ENCODE results near the gene PFKL. TPM values are rescaled to one million over a fixed set of nuclear protein-coding genes. Genes with fewer than 3 reads are reported as not detected.

The PFKL gene
- total and polyA plus RNA-seq, 2 experiments from 2014 or later, result 40.3 to 106 TPM

DNA sequence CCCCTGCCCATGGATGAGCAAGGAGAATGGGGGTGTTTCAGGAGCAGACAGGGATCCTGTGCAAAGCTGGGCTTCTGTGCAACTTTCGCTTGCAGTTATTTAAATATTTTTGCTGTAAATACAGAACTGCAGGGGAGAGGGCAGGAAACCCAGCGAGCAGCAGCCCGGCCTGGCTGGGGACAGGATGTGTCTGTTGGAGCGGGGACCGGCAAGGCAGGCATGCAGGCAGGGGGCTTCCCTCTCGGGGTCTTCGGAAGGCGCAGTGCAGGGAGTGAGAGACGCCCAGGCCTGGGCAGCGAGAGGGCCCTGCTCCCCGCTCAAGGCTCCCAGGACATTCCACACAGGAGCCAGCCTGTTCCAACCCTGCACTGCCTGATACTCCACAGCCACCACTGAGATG lies 15.9 kb upstream of the PFKL start (continued):
- TF ChIP-seq CREB1 (CRISPR knock-in tag; IDR thresholded peaks at IDR 0.05; ENCODE audit: low read depth) (no peak), STAT1 (IDR thresholded peaks at IDR 0.05; ENCODE audit: unreplicated experiment) (no peak), EZH2 (IDR thresholded peaks at IDR 0.05; ENCODE audit: low read depth, unreplicated experiment) (no peak), NANOG (IDR thresholded peaks at IDR 0.05; ENCODE audit: borderline replicate concordance) (no peak)

- peak within 1 kb of the TSS; percentile 57 for H3K4me3 ChIP-seq
- H3K27ac ChIP-seq (ENCODE audit: low read depth), result no peak within 1 kb of the TSS
- H3K4me1 ChIP-seq (ENCODE audit: insufficient read depth), result peaks cover 5% of the 10 kb centered on the region
- peaks cover 11% of the 10 kb centered on the region for H3K27me3 Mint-ChIP-seq (ENCODE audit: insufficient read depth, low read depth, poor library complexity)
- H3K36me3 ChIP-seq (ENCODE audit: insufficient read depth), result no peaks in the 10 kb centered on the region
- H3K4me2 ChIP-seq, result peak within 1 kb of the TSS; percentile 80
- H3K36me3 Mint-ChIP-seq (ENCODE audit: low read depth), result no peaks in the 10 kb centered on the region
- H3K27ac Mint-ChIP-seq, result no peak within 1 kb of the TSS
- DNase-seq (ENCODE audit: low spot score) (peak; percentile 59), ATAC-seq (peak; percentile 59)
- H3K4me1 Mint-ChIP-seq, result peaks cover 16% of the 10 kb centered on the region
- H3K27me3 ChIP-seq (ENCODE audit: insufficient read depth), result peaks cover 11% of the 10 kb centered on the region; the same call in 1 of the 2 replicates
- peak within 1 kb of the TSS; percentile 90 for H2AFZ ChIP-seq
- H3K4me3 Mint-ChIP-seq, result peak within 1 kb of the TSS; percentile 58; the same call in 2 of the 3 replicates
- no peaks in the 10 kb centered on the region for H3K9me3 Mint-ChIP-seq
- H3K79me2 ChIP-seq (replicated peaks; ENCODE audit: insufficient read depth), result no peaks in the 10 kb centered on the region
- TF ChIP-seq EZH2phosphoT487 (IDR thresholded peaks at IDR 0.05; ENCODE audit: unreplicated experiment), result no peak
- no peak for TF ChIP-seq ZNF114 (CRISPR knock-in tag; IDR thresholded peaks at IDR 0.05)
- H4K20me1 ChIP-seq (replicated peaks; ENCODE audit: insufficient read depth), result no peaks in the 10 kb centered on the region
- no peaks in the 10 kb centered on the region for H3K9me2 ChIP-seq (ENCODE audit: insufficient read depth)
- no peaks in the 10 kb centered on the region for H3F3A ChIP-seq (replicated peaks; ENCODE audit: low read depth)
Measured at GRCh38 chr21:44285138-44285992, 14.5 kb upstream of the PFKL start, which contains the start of gene AIRE. AIRE (plus strand) TSS chr21:44285876; CDS start chr21:44286007, 131 bp downstream.

GRCh38 chr21:44286086-44286715 lies 13.7 kb upstream of the PFKL start:
- no peaks in the 10 kb centered on the region for H3K36me3 Mint-ChIP-seq (ENCODE audit: low read depth)
- no peaks in the 10 kb centered on the region for H3K9me3 Mint-ChIP-seq
- Histone ChIP-seq H3K79me2 (replicated peaks; ENCODE audit: insufficient read depth) (no peaks in the 10 kb centered on the region), H3K36me3 (ENCODE audit: insufficient read depth) (no peaks in the 10 kb centered on the region), H3F3A (replicated peaks; ENCODE audit: low read depth) (no peaks in the 10 kb centered on the region), H4K20me1 (replicated peaks; ENCODE audit: insufficient read depth) (no peaks in the 10 kb centered on the region), H3K27me3 (ENCODE audit: insufficient read depth) (peaks cover 11% of the 10 kb centered on the region; the same call in 1 of the 2 replicates), H2AFZ (peak overlapping the region; percentile 90; the same call in 1 of the 2 replicates), H3K27ac (ENCODE audit: low read depth) (no peak overlapping the region), H3K4me1 (ENCODE audit: insufficient read depth) (peaks cover 5% of the 10 kb centered on the region), H3K9me2 (ENCODE audit: insufficient read depth) (no peaks in the 10 kb centered on the region), H3K4me3 (peak overlapping the region; percentile 57), H3K4me2 (peak overlapping the region; percentile 80)
- ATAC-seq, result peak; percentile 6
- peaks cover 16% of the 10 kb centered on the region for H3K4me1 Mint-ChIP-seq
- peaks cover 13% of the 10 kb centered on the region for H3K27me3 Mint-ChIP-seq (ENCODE audit: insufficient read depth, low read depth, poor library complexity)
- H3K4me3 Mint-ChIP-seq, result no peak overlapping the region
- DNase-seq (ENCODE audit: low spot score), result no peak
- no peak overlapping the region for H3K27ac Mint-ChIP-seq
- TF ChIP-seq ZNF331 (CRISPR knock-in tag; IDR thresholded peaks at IDR 0.05; ENCODE audit: low read depth) (no peak), CTCF (conservative IDR thresholded peaks at IDR 0.05; ENCODE audit: low read depth in 2 of 2) (no peak), ZNF114 (CRISPR knock-in tag; IDR thresholded peaks at IDR 0.05) (no peak), CREB1 (CRISPR knock-in tag; IDR thresholded peaks at IDR 0.05; ENCODE audit: low read depth) (no peak), NANOG (IDR thresholded peaks at IDR 0.05; ENCODE audit: borderline replicate concordance) (no peak), EZH2phosphoT487 (IDR thresholded peaks at IDR 0.05; ENCODE audit: unreplicated experiment) (no peak), REST (IDR thresholded peaks at IDR 0.05; ENCODE audit: unreplicated experiment) (no peak), STAT1 (IDR thresholded peaks at IDR 0.05; ENCODE audit: unreplicated experiment) (no peak), POLR2AphosphoS5 (IDR thresholded peaks at IDR 0.05; ENCODE audit: low read depth) (no peak), JUNB (IDR thresholded peaks at IDR 0.05; ENCODE audit: unreplicated experiment) (no peak), EZH2 (IDR thresholded peaks at IDR 0.05; ENCODE audit: low read depth, unreplicated experiment) (no peak)
- TF ChIP-seq, protein P1, sequence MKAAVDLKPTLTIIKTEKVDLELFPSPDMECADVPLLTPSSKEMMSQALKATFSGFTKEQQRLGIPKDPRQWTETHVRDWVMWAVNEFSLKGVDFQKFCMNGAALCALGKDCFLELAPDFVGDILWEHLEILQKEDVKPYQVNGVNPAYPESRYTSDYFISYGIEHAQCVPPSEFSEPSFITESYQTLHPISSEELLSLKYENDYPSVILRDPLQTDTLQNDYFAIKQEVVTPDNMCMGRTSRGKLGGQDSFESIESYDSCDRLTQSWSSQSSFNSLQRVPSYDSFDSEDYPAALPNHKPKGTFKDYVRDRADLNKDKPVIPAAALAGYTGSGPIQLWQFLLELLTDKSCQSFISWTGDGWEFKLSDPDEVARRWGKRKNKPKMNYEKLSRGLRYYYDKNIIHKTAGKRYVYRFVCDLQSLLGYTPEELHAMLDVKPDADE (IDR thresholded peaks at IDR 0.05), result no peak
